Fibroblast of the aortic adventitia (primary cell): Measurements from ENCODE around the gene GNMT. TPM values are rescaled to one million over a fixed set of nuclear protein-coding genes. Genes with fewer than 3 reads are reported as not detected.
A peak's percentile ranks its signal among the peaks of the same experiment; 100 is the strongest.

Experiments used
- DNase-seq: peaks from one replicate; pipeline ENCODE4 v3.0.0-alpha.2; 2010; ENCODE audit warnings: low read depth
- H3K4me3 ChIP-seq: 2 replicates; pipeline ENCODE4 v1.5.1; 2011; ENCODE audit warnings: low read depth, mild to moderate bottlenecking, control low read depth, low read length, moderate library complexity
- total RNA-seq: library from RNA; depleted of rRNA; stranded (reverse); fragments of >200 nt; gene quantifications from 2 replicates; pipeline ENCODE4 v1.2.3, GENCODE V29; 2012; ENCODE audit warnings: low replicate concordance
- TF ChIP-seq, protein P1 (sequence below): IDR thresholded peaks from 2 replicates; pipeline ENCODE4 v1.5.1; 2011; ENCODE audit warnings: mild to moderate bottlenecking, low read length, control low read depth, inconsistent platforms; ENCODE audit not compliant: insufficient read depth

Gene GNMT
- total RNA-seq, 1 donor: 0.36 TPM

DNA sequence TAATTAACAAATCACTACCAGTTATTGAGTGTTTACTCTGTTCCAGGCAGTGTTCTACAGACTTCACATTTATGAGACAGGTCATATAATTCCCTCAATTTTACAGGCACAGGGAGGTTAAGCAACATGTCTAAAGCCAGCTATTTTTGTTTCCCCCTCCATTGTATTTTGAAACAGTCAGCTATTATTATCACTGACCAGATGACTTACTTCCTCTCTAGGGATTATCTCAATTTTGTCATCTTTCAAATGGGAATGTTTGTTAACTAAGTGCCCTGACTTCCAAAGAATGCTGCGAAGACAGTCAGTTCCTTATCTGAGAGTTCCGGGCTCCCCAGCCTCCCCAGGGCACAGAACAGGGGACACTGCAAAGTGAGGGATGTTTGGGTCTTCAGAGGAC is 36.9 kb upstream of the GNMT start:
- peak; percentile 67 for DNase-seq
- H3K4me3 ChIP-seq: no peak overlapping the region
- TF ChIP-seq, protein P1, sequence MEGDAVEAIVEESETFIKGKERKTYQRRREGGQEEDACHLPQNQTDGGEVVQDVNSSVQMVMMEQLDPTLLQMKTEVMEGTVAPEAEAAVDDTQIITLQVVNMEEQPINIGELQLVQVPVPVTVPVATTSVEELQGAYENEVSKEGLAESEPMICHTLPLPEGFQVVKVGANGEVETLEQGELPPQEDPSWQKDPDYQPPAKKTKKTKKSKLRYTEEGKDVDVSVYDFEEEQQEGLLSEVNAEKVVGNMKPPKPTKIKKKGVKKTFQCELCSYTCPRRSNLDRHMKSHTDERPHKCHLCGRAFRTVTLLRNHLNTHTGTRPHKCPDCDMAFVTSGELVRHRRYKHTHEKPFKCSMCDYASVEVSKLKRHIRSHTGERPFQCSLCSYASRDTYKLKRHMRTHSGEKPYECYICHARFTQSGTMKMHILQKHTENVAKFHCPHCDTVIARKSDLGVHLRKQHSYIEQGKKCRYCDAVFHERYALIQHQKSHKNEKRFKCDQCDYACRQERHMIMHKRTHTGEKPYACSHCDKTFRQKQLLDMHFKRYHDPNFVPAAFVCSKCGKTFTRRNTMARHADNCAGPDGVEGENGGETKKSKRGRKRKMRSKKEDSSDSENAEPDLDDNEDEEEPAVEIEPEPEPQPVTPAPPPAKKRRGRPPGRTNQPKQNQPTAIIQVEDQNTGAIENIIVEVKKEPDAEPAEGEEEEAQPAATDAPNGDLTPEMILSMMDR: no peak

DNA sequence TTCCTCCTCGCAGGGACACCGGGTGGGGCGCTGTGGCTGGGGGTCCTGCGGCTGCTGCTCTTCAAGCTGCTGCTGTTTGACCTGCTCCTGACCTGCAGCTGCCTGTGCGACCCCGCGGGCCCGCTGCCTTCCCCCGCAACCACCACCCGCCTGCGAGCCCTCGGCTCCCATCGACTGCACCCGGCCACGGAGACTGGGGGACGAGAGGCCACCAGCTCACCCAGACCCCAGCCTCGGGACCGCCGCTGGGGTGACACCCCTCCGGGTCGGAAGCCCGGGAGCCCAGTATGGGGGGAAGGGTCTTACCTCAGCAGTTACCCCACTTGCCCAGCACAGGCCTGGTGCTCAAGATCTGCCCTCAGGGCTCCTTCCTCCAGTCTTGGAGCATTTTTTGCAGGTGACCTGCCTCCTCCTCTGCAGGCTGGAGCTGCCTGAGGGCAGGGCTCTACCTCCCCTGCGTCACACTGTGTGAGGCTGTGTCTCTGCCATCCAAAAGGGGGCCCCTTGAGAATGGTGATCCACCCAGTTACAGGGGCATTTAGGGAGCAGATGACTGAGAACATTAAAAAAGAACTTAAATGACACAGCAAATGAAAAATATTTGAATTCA is 35.2 kb upstream of the GNMT start:
- DNase-seq: no peak
- TF ChIP-seq, protein P1: no peak
- no peak overlapping the region for H3K4me3 ChIP-seq

DNA sequence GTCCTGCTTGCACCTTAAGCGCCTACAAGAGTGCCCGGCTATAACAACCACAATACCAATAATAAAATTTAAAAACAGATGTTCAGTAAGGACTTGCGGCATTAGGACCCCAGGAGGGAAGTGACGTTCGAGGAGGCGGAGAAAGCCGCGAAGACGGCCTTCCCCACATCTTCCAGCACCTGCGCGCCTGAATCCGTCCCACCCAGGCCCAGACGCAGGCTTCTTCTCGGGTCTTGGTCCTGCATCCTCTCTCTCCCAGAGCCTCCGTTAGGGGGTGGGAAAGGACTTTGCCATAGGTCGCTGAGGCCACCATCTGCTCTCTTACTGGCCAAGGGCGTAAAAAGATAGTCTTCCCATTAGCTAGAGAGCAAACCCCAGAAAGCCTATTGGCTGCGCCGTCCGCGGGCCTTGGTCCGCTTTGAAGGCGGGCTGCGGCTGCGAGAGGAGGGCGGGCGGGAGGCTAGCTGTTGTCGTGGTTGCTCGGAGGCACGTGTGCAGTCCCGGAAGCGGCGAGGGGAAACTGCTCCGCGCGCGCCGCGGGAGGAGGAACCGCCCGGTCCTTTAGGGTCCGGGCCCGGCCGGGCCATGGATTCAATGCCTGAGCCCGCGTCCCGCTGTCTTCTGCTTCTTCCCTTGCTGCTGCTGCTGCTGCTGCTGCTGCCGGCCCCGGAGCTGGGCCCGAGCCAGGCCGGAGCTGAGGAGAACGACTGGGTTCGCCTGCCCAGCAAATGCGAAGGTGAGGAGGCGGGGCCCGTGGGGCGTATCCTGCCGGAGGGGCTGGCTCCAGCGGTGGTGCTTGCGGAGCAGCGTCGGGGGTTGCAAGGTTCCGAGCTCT is 31.4 kb upstream of the GNMT start, which contains the start of gene CNPY3:
Gene CNPY3, plus strand, starts transcription at position 495 of the 835 bp plus-strand sequence. Its CDS starts 91 bp downstream, at position 586.
- TF ChIP-seq, protein P1: peak; percentile 3
- DNase-seq: peak; percentile 98

DNA sequence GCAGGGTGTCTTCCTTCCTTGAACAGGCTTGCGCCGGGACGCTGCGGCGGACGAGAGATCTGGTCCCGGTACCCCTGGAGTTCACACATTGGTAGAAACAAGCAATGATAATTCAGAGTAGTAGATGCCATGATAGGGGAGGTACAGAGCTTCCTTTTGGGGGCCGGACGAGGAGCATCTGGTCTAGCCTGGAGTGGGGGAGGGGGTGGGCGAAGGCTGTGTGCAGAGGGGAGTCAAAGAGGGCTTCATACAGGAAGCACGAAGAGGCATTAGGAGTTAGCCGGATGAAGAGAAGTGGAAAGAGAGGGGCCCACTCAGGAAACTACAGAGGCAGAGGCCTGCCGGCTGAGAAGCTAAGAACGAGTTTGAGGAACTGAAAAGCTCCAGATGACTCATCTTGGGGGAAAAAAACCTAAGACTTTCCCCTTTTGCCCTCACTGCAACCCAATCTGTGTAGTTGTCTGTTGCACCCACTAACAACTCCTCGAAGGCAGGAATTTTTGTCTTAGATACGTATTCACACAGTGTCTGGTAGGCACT is 30.7 kb upstream of the GNMT start:
- TF ChIP-seq, protein P1: no peak
- peak overlapping the region; percentile 87 for H3K4me3 ChIP-seq
- peak; percentile 71 for DNase-seq

More for the DNA sequence above, 31.4 kb upstream of the GNMT start, which contains the start of gene CNPY3:
- peak within 1 kb of the TSS; percentile 87 for H3K4me3 ChIP-seq

DNA sequence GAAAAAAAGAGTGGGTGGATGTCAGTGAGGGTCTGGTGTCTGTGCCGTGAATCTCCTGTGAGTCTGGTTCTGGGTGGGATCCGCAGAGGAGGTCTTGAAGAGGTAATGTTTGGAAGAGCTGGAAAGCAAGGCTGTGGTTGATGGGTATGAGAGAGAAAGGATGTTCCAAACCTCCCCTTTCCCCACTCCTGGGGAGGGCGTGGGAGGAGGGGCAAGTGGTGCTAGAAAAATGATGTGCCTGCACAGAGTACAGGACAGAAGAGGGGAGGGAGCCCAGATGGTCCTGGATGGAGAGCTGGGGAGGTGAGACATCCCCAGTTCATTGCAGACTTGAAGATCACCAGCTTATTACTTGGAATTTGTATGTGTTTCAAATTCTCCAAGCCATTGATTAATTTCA is 28.1 kb upstream of the GNMT start:
- TF ChIP-seq, protein P1: no peak
- no peak for DNase-seq
- no peak overlapping the region for H3K4me3 ChIP-seq

DNA sequence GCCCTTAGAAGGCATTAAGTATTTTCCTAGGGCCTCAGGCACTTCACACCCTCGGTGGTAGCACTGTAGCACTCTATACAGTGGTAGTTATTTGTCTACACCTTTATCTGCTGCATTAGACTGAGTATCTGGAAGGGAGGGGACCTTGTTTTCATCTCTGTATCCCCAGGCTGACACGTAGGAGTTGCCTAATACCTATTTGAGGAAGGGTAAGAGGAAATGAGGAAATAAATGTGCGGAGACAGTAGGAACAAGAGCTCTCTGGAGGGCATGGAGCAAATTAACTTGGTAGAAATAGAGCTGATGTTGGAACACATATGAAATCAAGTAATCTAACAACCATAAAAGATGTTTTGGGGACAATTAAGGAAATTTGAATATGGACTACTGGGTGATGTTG is 27.3 kb upstream of the GNMT start:
- DNase-seq: no peak
- no peak overlapping the region for H3K4me3 ChIP-seq

More for the DNA sequence above, 27.3 kb upstream of the GNMT start:
- TF ChIP-seq, protein P1: no peak
